ENCODE results near the gene TRIP12. TPM values are rescaled to one million over a fixed set of nuclear protein-coding genes. Genes with fewer than 3 reads are reported as not detected.
"Not testable (repeated sequence)": the region's sequence is repeated elsewhere in the genome, so short reads cannot be mapped to it uniquely, and the experiment has no call there.

Gene TRIP12
- total RNA-seq, 4 donors from 2014 or later, result 156 to 182 (median 168) TPM

DNA sequence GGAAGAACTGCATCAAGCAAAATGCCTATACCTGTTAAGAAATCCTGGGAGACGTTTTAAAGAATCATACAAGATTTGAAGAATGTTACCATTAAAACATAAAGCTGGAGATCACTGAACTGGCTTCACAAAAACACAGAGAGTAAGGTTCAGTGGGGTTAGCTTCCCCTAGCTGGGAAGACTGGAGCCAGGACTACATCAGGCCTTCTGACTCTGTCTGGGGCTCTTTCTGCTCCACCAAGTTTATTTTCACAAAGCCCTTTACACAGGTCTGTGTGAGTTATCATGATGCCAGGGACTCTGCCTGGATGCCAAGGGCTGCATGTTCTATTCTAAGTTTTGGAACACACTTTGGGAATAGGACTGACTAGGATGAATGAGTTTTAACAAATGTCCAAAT, 160.1 kb downstream of the TRIP12 start:
- Histone ChIP-seq H3K36me3 (peaks cover 14 to 32% (median 28%) of the 10 kb centered on the region in 4 donors), H3K4me3 (no peak overlapping the region), H3K4me1 (peaks cover 0 to 6% (median 0%) of the 10 kb centered on the region in 4 donors), H3K27me3 (no peaks in the 10 kb centered on the region), H3K27ac (replicated peaks in 1 of 4) (no peak overlapping the region), H3K9me3 (no peaks in the 10 kb centered on the region)
- DNase-seq (ENCODE audit: extremely low spot score), result no peak
- intact Hi-C loops (cut with DNase I), result no loop called here
- TF ChIP-seq EP300 (IDR thresholded peaks at IDR 0.05), result no peak
- TF ChIP-seq POLR2AphosphoS5 (IDR thresholded peaks at IDR 0.05), result no peak
- TF ChIP-seq POLR2A (IDR thresholded peaks at IDR 0.05; ENCODE audit: low read depth), result no peak
- TF ChIP-seq, protein P1, sequence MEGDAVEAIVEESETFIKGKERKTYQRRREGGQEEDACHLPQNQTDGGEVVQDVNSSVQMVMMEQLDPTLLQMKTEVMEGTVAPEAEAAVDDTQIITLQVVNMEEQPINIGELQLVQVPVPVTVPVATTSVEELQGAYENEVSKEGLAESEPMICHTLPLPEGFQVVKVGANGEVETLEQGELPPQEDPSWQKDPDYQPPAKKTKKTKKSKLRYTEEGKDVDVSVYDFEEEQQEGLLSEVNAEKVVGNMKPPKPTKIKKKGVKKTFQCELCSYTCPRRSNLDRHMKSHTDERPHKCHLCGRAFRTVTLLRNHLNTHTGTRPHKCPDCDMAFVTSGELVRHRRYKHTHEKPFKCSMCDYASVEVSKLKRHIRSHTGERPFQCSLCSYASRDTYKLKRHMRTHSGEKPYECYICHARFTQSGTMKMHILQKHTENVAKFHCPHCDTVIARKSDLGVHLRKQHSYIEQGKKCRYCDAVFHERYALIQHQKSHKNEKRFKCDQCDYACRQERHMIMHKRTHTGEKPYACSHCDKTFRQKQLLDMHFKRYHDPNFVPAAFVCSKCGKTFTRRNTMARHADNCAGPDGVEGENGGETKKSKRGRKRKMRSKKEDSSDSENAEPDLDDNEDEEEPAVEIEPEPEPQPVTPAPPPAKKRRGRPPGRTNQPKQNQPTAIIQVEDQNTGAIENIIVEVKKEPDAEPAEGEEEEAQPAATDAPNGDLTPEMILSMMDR (IDR thresholded peaks at IDR 0.05), result no peak
- 71% methylated on average over 1 of the region's 1 CpG for WGBS

DNA sequence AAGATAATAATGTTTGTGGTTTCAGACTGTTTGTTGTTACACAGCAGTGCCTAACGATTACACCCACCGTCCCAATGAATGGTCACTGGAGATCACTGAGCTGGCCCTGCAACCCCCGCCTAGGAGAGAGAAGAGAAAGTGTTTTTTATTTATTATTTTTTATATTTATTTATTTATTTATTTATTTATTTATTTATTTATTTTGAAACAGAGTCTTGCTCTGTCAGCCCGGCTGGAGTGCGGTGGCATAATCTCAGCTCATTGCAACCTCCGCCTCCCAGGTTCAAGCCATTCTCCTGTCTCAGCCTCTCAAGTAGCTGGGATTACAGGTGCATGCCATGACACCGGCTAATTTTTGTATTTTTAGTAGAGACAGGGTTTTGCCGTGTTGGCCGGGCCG, 164.3 kb downstream of the TRIP12 start:
- WGBS, result 99% methylated on average over 10 of the region's 10 CpGs
- intact Hi-C loops (cut with DNase I), result not testable (repeated sequence)

DNA sequence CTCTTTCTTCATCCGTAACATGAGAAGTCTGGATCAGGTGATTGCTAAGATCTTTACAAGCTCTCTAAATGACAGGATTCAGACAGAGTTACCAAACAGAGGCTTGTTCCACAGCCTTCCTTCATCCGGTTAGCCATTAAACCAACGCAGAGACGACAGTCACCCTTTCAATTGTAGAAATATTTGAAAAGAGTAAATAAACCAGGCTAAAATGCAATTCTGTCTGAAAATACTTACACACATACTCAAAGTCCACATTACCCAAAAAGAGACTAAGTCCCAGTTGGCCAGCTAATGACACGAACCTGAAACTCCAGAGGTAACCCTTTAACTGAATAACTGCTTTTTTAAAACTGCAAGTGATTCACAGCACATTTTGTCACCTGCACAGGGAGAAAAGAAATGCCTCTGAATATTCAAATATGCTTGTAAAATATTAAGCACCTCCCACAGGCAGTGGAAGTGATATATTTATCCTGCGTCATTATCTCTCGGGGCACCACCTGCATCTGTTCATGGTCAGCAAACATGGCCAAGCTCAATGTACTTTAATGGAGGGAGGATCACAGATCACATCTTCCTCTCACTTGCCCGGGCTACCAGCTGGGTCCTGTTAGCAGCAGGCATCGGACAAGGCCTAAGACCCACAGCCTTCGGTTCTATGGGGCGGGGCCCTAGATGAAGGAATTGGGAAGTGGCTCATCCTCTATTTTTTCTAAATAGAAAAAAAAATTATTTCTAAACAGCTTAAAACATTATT, 168.7 kb downstream of the TRIP12 start:
- WGBS, result 72% methylated on average over 11 of the region's 11 CpGs
- TF ChIP-seq EP300 (IDR thresholded peaks at IDR 0.05) (no peak), POLR2A (IDR thresholded peaks at IDR 0.05; ENCODE audit: low read depth) (no peak), POLR2AphosphoS5 (IDR thresholded peaks at IDR 0.05) (no peak)
- TF ChIP-seq, protein P1 (IDR thresholded peaks at IDR 0.05), result no peak
- H3K9me3 ChIP-seq, result no peaks in the 10 kb centered on the region
- DNase-seq (ENCODE audit: extremely low spot score), result no peak
- intact Hi-C loops (cut with DNase I), result no loop called here
- H3K36me3 ChIP-seq, result no peaks in the 10 kb centered on the region
- no peaks in the 10 kb centered on the region for H3K27me3 ChIP-seq
- no peak overlapping the region for H3K4me3 ChIP-seq
- H3K4me1 ChIP-seq, result no peaks in the 10 kb centered on the region
- no peak overlapping the region for H3K27ac ChIP-seq (replicated peaks in 1 of 4)

More for the DNA sequence above, 164.3 kb downstream of the TRIP12 start:
- not testable (repeated sequence) for H3K4me1 ChIP-seq; H3K4me3 ChIP-seq; DNase-seq (ENCODE audit: extremely low spot score); H3K36me3 ChIP-seq; H3K27me3 ChIP-seq; H3K27ac ChIP-seq (replicated peaks in 1 of 4); H3K9me3 ChIP-seq

GRCh38 chr2:229749779-229750178, 172.0 kb downstream of the TRIP12 start:
- Histone ChIP-seq H3K4me3 (no peak overlapping the region), H3K9me3 (no peaks in the 10 kb centered on the region), H3K27me3 (peaks cover 0 to 2% (median 0%) of the 10 kb centered on the region in 4 donors), H3K36me3 (no peaks in the 10 kb centered on the region), H3K27ac (replicated peaks in 1 of 4) (no peak overlapping the region), H3K4me1 (no peaks in the 10 kb centered on the region)
- TF ChIP-seq, protein P1 (IDR thresholded peaks at IDR 0.05), result no peak
- no peak for TF ChIP-seq POLR2A (IDR thresholded peaks at IDR 0.05; ENCODE audit: low read depth)
- no peak for TF ChIP-seq EP300 (IDR thresholded peaks at IDR 0.05)
- TF ChIP-seq POLR2AphosphoS5 (IDR thresholded peaks at IDR 0.05), result no peak
- DNase-seq (ENCODE audit: extremely low spot score), result no peak
- 83% methylated on average over 6 of the region's 6 CpGs for WGBS
- intact Hi-C loops (cut with DNase I), result no loop called here

DNA sequence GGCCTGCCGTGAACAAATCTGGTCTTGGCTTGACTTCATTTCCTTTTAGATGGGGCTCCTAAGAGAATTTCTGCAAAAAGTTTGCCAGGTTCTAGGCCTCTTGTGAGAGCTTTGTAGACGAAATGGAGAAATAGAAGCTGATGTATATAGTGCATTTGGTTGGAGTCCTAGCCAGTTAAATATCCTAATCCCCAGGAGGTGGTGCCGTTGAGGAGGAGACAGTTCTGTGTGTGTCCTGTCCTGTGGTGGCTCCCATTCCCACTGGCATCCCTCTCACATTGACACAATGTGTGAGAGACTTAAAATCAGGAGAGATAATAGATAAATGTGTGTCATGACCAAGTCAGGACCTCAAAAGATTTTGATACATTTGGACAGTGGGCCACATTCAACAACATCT, 172.9 kb downstream of the TRIP12 start:
- Histone ChIP-seq H3K4me1 (no peaks in the 10 kb centered on the region), H3K4me3 (no peak overlapping the region), H3K9me3 (no peaks in the 10 kb centered on the region), H3K27me3 (peaks cover 0 to 4% (median 0%) of the 10 kb centered on the region in 4 donors), H3K27ac (replicated peaks in 1 of 4) (no peak overlapping the region), H3K36me3 (no peaks in the 10 kb centered on the region)
- WGBS, result 85% methylated on average over 3 of the region's 3 CpGs
- intact Hi-C loops (cut with DNase I), result no loop called here
- TF ChIP-seq POLR2AphosphoS5 (IDR thresholded peaks at IDR 0.05), result no peak
- TF ChIP-seq, protein P1 (IDR thresholded peaks at IDR 0.05), result no peak
- TF ChIP-seq POLR2A (IDR thresholded peaks at IDR 0.05; ENCODE audit: low read depth), result no peak
- TF ChIP-seq EP300 (IDR thresholded peaks at IDR 0.05), result no peak
- DNase-seq (ENCODE audit: extremely low spot score), result no peak

GRCh38 chr2:229742691-229743090, 179.1 kb downstream of the TRIP12 start:
- H3K4me1 ChIP-seq; H3K4me3 ChIP-seq; H3K27ac ChIP-seq (replicated peaks in 1 of 4); intact Hi-C loops (cut with DNase I); H3K27me3 ChIP-seq; H3K36me3 ChIP-seq; DNase-seq (ENCODE audit: extremely low spot score): not testable (repeated sequence)
- peaks cover 0 to 16% (median 8%) of the 10 kb centered on the region in 4 donors for H3K9me3 ChIP-seq
- no CpG with 5 or more reads among the region's 35 CpGs for WGBS

All from esophagus muscularis mucosa (tissue), 4 donors.